PFSK-1 (cell line): ENCODE measurements around the gene UBALD2.

Experiments used
- POLR2AphosphoS5 ChIP-seq: IDR thresholded peaks from 2 replicates; pipeline ENCODE4 v1.6.1; 2012; ENCODE audit warnings: low read depth, mild to moderate bottlenecking, control low read depth, low read length, moderate library complexity
- REST ChIP-seq, 2 experiments: IDR thresholded peaks; 2 replicates each; pipeline versions ENCODE4 v1.6.1 to v1.8.0; 2011 to 2012; ENCODE audit warnings: low read depth in 2 of 2, low read length in 2 of 2, control low read depth in 1 of 2, inconsistent platforms in 1 of 2, mild to moderate bottlenecking in 1 of 2, moderate library complexity in 1 of 2; ENCODE audit not compliant: insufficient read depth in 1 of 2

GRCh38 chr17:76272541-76273444 is 7.6 kb downstream of the UBALD2 start:
- TF ChIP-seq REST (IDR thresholded peaks at IDR 0.05; ENCODE audit: insufficient read depth in 1 of 2, low read depth in 2 of 2, low read length in 2 of 2) (no peak), POLR2AphosphoS5 (0 out of 2 replicates have a peak, but pooled peaks have one; percentile 46)
